H9 (cell line): ENCODE measurements around the gene CHRNA9. TPM values are rescaled to one million over a fixed set of nuclear protein-coding genes. Genes with fewer than 3 reads are reported as not detected.

Experiments
- DNase-seq: peaks from one replicate; pipeline ENCODE4 v3.0.0-alpha.2; 2017
- H2AFZ ChIP-seq: one replicate; pipeline ENCODE4 v1.6.1; 2013; ENCODE audit warnings: mild to moderate bottlenecking, low read length, control low read depth, moderate library complexity
- H2AK5ac ChIP-seq: 2 replicates; pipeline ENCODE4 v1.6.1; 2013; ENCODE audit warnings: low read length, control low read depth, mixed read lengths; ENCODE audit not compliant: insufficient read length
- H2BK120ac ChIP-seq: one replicate; pipeline ENCODE4 v1.6.1; 2013; ENCODE audit warnings: low read depth, mild to moderate bottlenecking, low read length, control low read depth, inconsistent platforms; ENCODE audit not compliant: poor library complexity, severe bottlenecking
- H2BK12ac ChIP-seq: 2 replicates; pipeline ENCODE4 v1.6.1; 2013; ENCODE audit warnings: low read length, control low read depth, mixed read lengths, low read depth; ENCODE audit not compliant: insufficient read length
- H2BK15ac ChIP-seq: 2 replicates; pipeline ENCODE4 v1.6.1; 2013; ENCODE audit warnings: low read depth, low read length, control low read depth
- H2BK20ac ChIP-seq: one replicate; pipeline ENCODE4 v1.6.1; 2013; ENCODE audit warnings: low read depth, mild to moderate bottlenecking, low read length, control low read depth, inconsistent platforms; ENCODE audit not compliant: poor library complexity, severe bottlenecking
- H2BK5ac ChIP-seq: 2 replicates; pipeline ENCODE4 v1.6.1; 2013; ENCODE audit warnings: low read length, control low read depth, mixed read lengths; ENCODE audit not compliant: insufficient read length
- H3K14ac ChIP-seq: 2 replicates; pipeline ENCODE4 v1.6.1; 2013; ENCODE audit warnings: low read length, control low read depth; ENCODE audit not compliant: insufficient read depth
- H3K18ac ChIP-seq: 2 replicates; pipeline ENCODE4 v1.6.1; 2013; ENCODE audit warnings: low read depth, mild to moderate bottlenecking, mixed read lengths, low read length, control low read depth; ENCODE audit not compliant: insufficient read length
- H3K23ac ChIP-seq: 2 replicates; pipeline ENCODE4 v1.6.1; 2013; ENCODE audit warnings: low read length, control low read depth, mixed read lengths, low read depth; ENCODE audit not compliant: insufficient read length
- H3K23me2 ChIP-seq: 2 replicates; pipeline ENCODE4 v1.6.1; 2013; ENCODE audit warnings: low read depth, mild to moderate bottlenecking, mixed read lengths, low read length, control low read depth; ENCODE audit not compliant: insufficient read length, poor library complexity, severe bottlenecking
- H3K27ac ChIP-seq: 2 replicates; pipeline ENCODE4 v1.5.1; 2013; ENCODE audit warnings: low read length, control low read depth, mixed read lengths, low read depth; ENCODE audit not compliant: insufficient read length
- H3K27me3 ChIP-seq: 2 replicates; pipeline ENCODE4 v1.6.1; 2013; ENCODE audit warnings: low read length, control low read depth, inconsistent platforms; ENCODE audit not compliant: insufficient read depth
- H3K4ac ChIP-seq: 2 replicates; pipeline ENCODE4 v1.6.1; 2013; ENCODE audit warnings: low read depth, mild to moderate bottlenecking, control low read depth, inconsistent platforms, low read length, moderate library complexity
- H3K4me1 ChIP-seq: 2 replicates; pipeline ENCODE4 v1.6.1; 2013; ENCODE audit warnings: low read length, control low read depth, inconsistent platforms; ENCODE audit not compliant: insufficient read depth
- H3K4me2 ChIP-seq: 2 replicates; pipeline ENCODE4 v1.6.1; 2013; ENCODE audit warnings: low read length, control low read depth, mixed read lengths; ENCODE audit not compliant: insufficient read length, insufficient read depth
- H3K56ac ChIP-seq: 2 replicates; pipeline ENCODE4 v1.6.1; 2013; ENCODE audit warnings: low read depth, mild to moderate bottlenecking, mixed read lengths, low read length, control low read depth; ENCODE audit not compliant: insufficient read length
- H3K79me1 ChIP-seq: 2 replicates; pipeline ENCODE4 v1.6.1; 2013; ENCODE audit warnings: low read depth, mild to moderate bottlenecking, moderate library complexity, low read length, control low read depth, inconsistent platforms; ENCODE audit not compliant: insufficient read depth, poor library complexity, severe bottlenecking
- H3K79me2 ChIP-seq: 2 replicates; pipeline ENCODE4 v1.6.1; 2013; ENCODE audit warnings: low read length, control low read depth, inconsistent platforms; ENCODE audit not compliant: insufficient read depth
- H3K9ac ChIP-seq: 2 replicates; pipeline ENCODE4 v1.6.1; 2013; ENCODE audit warnings: low read length, control low read depth, mixed read lengths; ENCODE audit not compliant: insufficient read length; ENCODE audit errors: extremely low read depth
- H3K9me3 ChIP-seq: one replicate; pipeline ENCODE4 v1.6.1; 2013; ENCODE audit warnings: low read depth, low read length, inconsistent platforms; ENCODE audit not compliant: control insufficient read depth
- H3T11ph ChIP-seq: one replicate; pipeline ENCODE4 v1.6.1; 2013; ENCODE audit warnings: mild to moderate bottlenecking, low read length, control low read depth, inconsistent platforms
- H4K20me1 ChIP-seq: one replicate; pipeline ENCODE4 v1.6.1; 2013; ENCODE audit not compliant: control insufficient read depth, insufficient read length, insufficient read depth
- H4K5ac ChIP-seq: 2 replicates; pipeline ENCODE4 v1.6.1; 2013; ENCODE audit warnings: low read depth, mild to moderate bottlenecking, mixed read lengths, low read length, control low read depth; ENCODE audit not compliant: insufficient read length
- H4K8ac ChIP-seq: replicated peaks from 2 replicates; pipeline ENCODE4 v1.6.1; 2013; ENCODE audit warnings: low read length, control low read depth, mixed read lengths, low read depth; ENCODE audit not compliant: insufficient read length
- H4K91ac ChIP-seq: 2 replicates; pipeline ENCODE4 v1.6.1; 2013; ENCODE audit warnings: low read depth, mild to moderate bottlenecking, moderate library complexity, mixed read lengths, low read length, control low read depth; ENCODE audit not compliant: insufficient read length
- H3K27ac Mint-ChIP-seq, 3 experiments: 2 replicates in 2 of 3; 3 replicates in 1 of 3; pipeline ENCODE4 v1.8.0; 2020 to 2021; ENCODE audit warnings: mixed read lengths in 3 of 3, mild to moderate bottlenecking in 1 of 3, moderate library complexity in 1 of 3
- H3K27me3 Mint-ChIP-seq: 2 replicates; pipeline ENCODE4 v1.8.0; 2021; ENCODE audit warnings: low read depth, mild to moderate bottlenecking, moderate library complexity, mixed read lengths
- H3K36me3 Mint-ChIP-seq, 3 experiments: 2 replicates in 2 of 3; 3 replicates in 1 of 3; pipeline ENCODE4 v1.8.0; 2020 to 2021; ENCODE audit warnings: low read depth in 3 of 3, mixed read lengths in 3 of 3; ENCODE audit not compliant: insufficient read depth in 1 of 3
- H3K4me1 Mint-ChIP-seq, 2 experiments: 2 replicates each; pipeline ENCODE4 v1.8.0; 2020; ENCODE audit warnings: mixed read lengths in 2 of 2
- H3K4me3 Mint-ChIP-seq, 2 experiments: 2 replicates in 1 of 2; 3 replicates in 1 of 2; pipeline ENCODE4 v1.8.0; 2020 to 2021; ENCODE audit warnings: mild to moderate bottlenecking in 2 of 2, mixed read lengths in 2 of 2, moderate library complexity in 1 of 2
- H3K9me3 Mint-ChIP-seq, 2 experiments: 2 replicates in 1 of 2; 3 replicates in 1 of 2; pipeline ENCODE4 v1.8.0; 2020; ENCODE audit warnings: mild to moderate bottlenecking in 2 of 2, mixed read lengths in 2 of 2, moderate library complexity in 1 of 2
- WGBS: extraction: QIAGEN DNeasy Blood & Tissue Kit; methylation state at CpG from one replicate; pipeline ENCODE4 v1.1.7; 2013; ENCODE audit warnings: missing lambda C conversion rate, low lambda C conversion rate, mixed read lengths; ENCODE audit not compliant: insufficient read length; ENCODE audit errors: extremely low coverage; 5-methylcytosine and 5-hydroxymethylcytosine counted together
- total RNA-seq: library from RNA; stranded (reverse); gene quantifications from 2 replicates; pipeline ENCODE4 v1.2.1, GENCODE V29; 2021
- TF ChIP-seq, protein P1 (sequence below): fragments of 200-600 bp; sonication (generic); conservative IDR thresholded peaks from 3 replicates; pipeline ENCODE4 v1.8.0; 2021; ENCODE audit warnings: antibody characterized with exemption, mild to moderate bottlenecking

Gene CHRNA9
- total RNA-seq, 1 experiment from 2014 or later = 1.2 TPM

DNA sequence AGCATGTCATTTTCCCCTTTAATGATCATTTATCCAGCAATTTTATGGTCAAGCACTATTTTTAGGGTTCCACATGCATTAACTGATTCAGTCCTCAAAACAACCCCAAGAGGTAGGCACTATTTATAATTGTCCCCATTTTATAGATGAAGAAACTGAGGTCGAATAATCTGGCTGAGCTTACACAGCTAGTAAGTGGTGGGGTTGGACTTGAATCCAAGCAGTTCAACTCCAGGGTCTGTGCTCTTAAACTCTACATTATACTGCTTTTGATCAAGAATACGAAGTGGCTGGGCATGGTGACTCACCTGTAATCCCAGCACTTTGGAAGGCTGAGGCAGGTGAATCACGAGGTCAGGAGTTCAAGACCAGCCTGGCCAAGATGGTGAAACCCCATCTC is 3.2 kb upstream of the CHRNA9 start:
- no CpG with 5 or more reads among the region's 3 CpGs for WGBS
- H3K4ac ChIP-seq = no peak overlapping the region
- H3K4me3 Mint-ChIP-seq = no peak overlapping the region

More for the DNA sequence above, 3.2 kb upstream of the CHRNA9 start:
- H4K91ac ChIP-seq = no peak overlapping the region
- H2BK120ac ChIP-seq = no peak overlapping the region
- no peak overlapping the region for H3K4me2 ChIP-seq
- no peaks in the 10 kb centered on the region for H3K23me2 ChIP-seq
- H3K4me1 ChIP-seq = peaks cover 19% of the 10 kb centered on the region
- no peak overlapping the region for H3K27ac ChIP-seq
- no peaks in the 10 kb centered on the region for H3K79me2 ChIP-seq
- TF ChIP-seq, protein P1, sequence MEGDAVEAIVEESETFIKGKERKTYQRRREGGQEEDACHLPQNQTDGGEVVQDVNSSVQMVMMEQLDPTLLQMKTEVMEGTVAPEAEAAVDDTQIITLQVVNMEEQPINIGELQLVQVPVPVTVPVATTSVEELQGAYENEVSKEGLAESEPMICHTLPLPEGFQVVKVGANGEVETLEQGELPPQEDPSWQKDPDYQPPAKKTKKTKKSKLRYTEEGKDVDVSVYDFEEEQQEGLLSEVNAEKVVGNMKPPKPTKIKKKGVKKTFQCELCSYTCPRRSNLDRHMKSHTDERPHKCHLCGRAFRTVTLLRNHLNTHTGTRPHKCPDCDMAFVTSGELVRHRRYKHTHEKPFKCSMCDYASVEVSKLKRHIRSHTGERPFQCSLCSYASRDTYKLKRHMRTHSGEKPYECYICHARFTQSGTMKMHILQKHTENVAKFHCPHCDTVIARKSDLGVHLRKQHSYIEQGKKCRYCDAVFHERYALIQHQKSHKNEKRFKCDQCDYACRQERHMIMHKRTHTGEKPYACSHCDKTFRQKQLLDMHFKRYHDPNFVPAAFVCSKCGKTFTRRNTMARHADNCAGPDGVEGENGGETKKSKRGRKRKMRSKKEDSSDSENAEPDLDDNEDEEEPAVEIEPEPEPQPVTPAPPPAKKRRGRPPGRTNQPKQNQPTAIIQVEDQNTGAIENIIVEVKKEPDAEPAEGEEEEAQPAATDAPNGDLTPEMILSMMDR = no peak
- DNase-seq = no peak
- no peak overlapping the region for H4K8ac ChIP-seq
- H2BK12ac ChIP-seq = no peak overlapping the region
- no peak overlapping the region for H3K14ac ChIP-seq
- no peaks in the 10 kb centered on the region for H3K9me3 ChIP-seq
- H3K4me1 Mint-ChIP-seq = peaks cover 30 to 36% of the 10 kb centered on the region in 2 experiments
- H3K18ac ChIP-seq = no peak overlapping the region
- no peak overlapping the region for H2AK5ac ChIP-seq
- H3K9ac ChIP-seq = no peak overlapping the region
- H3K36me3 Mint-ChIP-seq = peaks cover 0 to 2% (median 0%) of the 10 kb centered on the region in 3 experiments; a peak in 5 of 7 replicates
- no peak overlapping the region for H2AFZ ChIP-seq
- H2BK20ac ChIP-seq = no peak overlapping the region
- no peaks in the 10 kb centered on the region for H3K27me3 ChIP-seq
- no peak overlapping the region for H2BK15ac ChIP-seq
- no peaks in the 10 kb centered on the region for H3K9me3 Mint-ChIP-seq
- H3T11ph ChIP-seq = no peak overlapping the region
- no peak overlapping the region for H3K56ac ChIP-seq
- H4K5ac ChIP-seq = no peak overlapping the region
- no peak overlapping the region for H3K23ac ChIP-seq
- no peak overlapping the region for H2BK5ac ChIP-seq
- peaks cover 7% of the 10 kb centered on the region for H3K27me3 Mint-ChIP-seq
- no peak overlapping the region for H3K27ac Mint-ChIP-seq
- no peaks in the 10 kb centered on the region for H3K79me1 ChIP-seq
- no peaks in the 10 kb centered on the region for H4K20me1 ChIP-seq
